Ureter (tissue), 1 donor: ENCODE data around the gene PATJ. TPM values are rescaled to one million over a fixed set of nuclear protein-coding genes. Genes with fewer than 3 reads are reported as not detected.
A peak's percentile ranks its signal among the peaks of the same experiment; 100 is the strongest.
"Not testable (repeated sequence)": the region's sequence is repeated elsewhere in the genome, so short reads cannot be mapped to it uniquely, and the experiment has no call there.

Experiments
- DNase-seq: peaks from one replicate; pipeline ENCODE4 v3.0.0-alpha.2; 2020; ENCODE audit warnings: low spot score
- total RNA-seq: library from RNA; stranded (reverse); gene quantifications from one replicate; pipeline ENCODE4 v1.2.4, GENCODE V29; 2023
- donor health status: DM: yes; HTN: yes; CAD: no.

The PATJ gene
- total RNA-seq, 1 donor from 2014 or later, result 121 TPM

GRCh38 chr1:61828805-61829204, 86.5 kb downstream of the PATJ start:
- DNase-seq, result no peak

DNA sequence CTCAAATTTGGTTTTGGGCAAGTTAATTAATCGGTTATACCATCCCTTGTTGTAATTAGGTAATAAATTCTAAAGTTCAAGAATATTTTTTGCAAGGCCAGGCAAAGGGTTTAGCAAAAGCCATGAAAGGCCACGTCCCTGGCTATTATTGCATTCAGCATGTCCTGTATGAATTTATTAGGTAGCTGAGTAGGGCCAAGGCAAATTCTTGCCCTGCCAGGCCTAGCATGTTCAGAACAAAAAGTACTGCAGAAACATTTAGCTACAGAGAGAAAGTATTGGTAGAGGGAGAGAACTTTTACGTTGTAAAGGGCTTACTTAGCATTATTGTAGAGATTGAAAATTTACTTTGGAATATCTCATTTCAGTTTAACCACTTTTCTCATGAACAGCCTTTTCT, 94.4 kb downstream of the PATJ start:
- peak; percentile 45 for DNase-seq

DNA sequence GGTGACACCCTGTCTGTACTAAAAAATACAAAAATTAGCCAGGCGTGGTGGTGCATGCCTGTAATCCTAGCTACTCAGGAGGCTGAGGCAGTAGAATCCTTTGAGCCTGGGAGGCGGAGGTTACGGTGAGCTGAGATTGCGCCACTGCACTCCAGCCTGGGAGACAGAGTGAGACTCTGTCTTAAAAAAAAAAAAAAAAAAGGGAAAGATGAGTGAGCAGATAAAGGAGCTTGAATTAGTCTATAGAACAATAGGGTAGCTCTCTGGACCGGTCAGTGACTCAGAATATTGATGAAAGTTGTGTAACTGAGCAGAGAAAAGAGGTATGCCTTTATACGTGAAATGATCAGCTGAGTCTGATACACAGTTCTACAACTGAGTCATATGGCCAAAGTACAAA, 95.3 kb downstream of the PATJ start:
- not testable (repeated sequence) for DNase-seq

GRCh38 chr1:61839679-61840078, 97.4 kb downstream of the PATJ start:
- DNase-seq, result no peak

GRCh38 chr1:61842036-61842435, 99.8 kb downstream of the PATJ start:
- DNase-seq, result no peak

GRCh38 chr1:61842863-61843514, 100.7 kb downstream of the PATJ start:
- no peak for DNase-seq

- no peak for DNase-seq
These were observed 101.7 kb downstream of the PATJ start for GRCh38 chr1:61844006-61844405.

GRCh38 chr1:61844664-61845063, 102.4 kb downstream of the PATJ start:
- DNase-seq, result not testable (repeated sequence)

GRCh38 chr1:61851235-61851634, 109.0 kb downstream of the PATJ start:
- no peak for DNase-seq

DNA sequence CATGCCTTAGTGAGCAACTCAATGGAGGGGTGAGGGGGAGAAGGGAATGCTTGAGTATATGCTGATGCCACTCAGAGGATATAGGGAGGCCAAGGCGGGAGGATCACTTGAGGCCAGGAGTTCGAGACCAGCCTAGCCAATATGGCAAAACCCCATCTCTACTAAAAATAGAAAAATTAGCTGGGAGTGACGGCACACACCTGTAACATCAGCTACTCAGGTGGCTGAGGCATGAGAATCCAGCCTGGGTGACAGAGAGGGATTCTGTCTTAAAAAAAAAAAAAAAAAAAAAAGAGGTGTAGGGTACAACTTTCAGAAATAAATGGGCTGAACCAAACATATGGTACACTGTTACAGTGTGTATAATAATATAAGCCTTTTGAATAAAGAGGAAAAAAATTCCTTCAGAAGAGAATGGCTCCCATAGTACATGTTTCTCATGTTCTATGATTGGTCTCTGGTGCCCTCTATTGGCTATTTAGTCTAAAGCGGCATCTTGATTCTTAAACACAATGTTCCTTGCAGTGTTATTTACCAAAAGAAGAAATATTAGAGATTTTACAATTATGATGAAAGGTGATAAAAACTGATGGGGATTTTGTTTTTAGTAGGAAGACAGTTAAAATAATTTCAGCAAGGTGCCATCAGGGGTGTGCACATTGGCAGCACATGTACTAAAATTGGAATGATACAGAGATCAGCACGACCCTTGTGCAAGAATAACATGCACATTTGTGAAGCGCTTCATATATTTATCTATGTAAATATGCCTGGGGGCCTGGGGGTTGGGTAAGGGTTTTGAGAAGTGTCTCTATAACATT, 109.8 kb downstream of the PATJ start:
- no peak for DNase-seq

- no peak for DNase-seq
These were observed 110.4 kb downstream of the PATJ start for GRCh38 chr1:61852670-61853015.

DNA sequence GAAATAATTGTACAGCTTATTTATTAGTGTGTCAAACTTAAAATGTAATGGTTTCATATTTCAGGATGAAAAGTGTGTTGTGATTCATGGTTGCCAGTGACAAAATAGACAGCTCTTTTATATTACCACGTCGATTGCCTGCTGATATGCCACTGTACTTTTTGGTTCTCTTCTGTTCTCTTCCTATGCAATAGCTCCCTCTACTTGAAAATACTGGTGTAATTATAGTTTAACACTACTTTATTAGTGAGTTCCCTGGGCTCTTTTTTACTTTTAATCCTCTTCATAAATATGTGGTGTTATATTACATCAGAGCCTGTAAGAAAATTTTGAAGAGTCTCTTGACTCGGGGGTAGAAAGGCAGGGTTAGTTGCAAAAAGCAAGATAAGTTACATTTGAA, 111.3 kb downstream of the PATJ start:
- DNase-seq, result no peak

GRCh38 chr1:61864489-61864888, 122.2 kb downstream of the PATJ start:
- no peak for DNase-seq

DNA sequence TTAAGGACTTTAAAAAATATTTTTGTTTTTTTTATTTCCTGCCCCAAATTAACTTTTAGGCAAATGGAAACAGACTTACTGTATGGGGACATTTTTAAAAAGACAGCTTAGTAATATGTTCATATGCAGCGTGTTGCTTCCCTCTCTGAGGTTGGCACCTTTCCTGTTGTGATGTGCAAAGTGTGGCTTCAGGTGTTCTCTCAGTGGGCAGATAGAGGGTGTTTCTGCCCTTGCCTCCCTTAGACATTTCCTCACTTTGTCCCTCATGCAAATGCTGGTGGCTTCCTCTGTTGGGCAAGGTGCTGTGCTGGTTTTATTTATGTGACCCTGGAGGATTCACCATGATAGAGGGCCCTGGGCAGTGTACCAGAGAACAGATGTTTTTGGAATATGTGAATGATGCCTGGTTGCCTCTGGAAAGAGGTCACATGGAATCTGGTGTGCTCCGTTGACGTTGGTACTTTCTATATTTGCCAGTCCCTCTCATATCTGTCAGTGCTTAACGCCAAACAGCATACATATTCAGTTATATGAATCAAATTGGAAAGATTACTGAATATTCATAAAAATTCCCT, 123.5 kb downstream of the PATJ start:
- no peak for DNase-seq

- no peak for DNase-seq
These were observed 127.4 kb downstream of the PATJ start for GRCh38 chr1:61869691-61870109.

- DNase-seq, result no peak
These were observed 129.9 kb downstream of the PATJ start for GRCh38 chr1:61872206-61872605.

DNA sequence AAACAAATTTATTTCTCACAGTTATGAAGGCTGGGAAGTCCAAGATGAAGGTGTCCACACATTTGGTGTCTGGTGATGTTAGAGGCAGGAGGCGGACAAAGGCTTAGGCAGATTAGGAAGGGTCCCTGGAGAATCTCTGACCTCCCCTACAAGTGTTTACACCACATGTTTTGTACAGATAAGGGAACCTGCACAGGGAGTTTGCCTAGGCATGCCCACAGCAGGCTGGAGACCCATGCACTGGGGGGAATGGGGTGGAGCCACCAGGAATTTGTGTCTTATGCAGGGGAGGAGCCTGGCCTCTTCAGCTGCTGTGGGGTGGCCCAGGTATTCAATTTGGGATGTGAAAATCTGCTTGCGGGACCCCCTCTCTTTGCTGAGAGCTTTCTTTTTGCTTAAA, 131.3 kb downstream of the PATJ start:
- no peak for DNase-seq

DNA sequence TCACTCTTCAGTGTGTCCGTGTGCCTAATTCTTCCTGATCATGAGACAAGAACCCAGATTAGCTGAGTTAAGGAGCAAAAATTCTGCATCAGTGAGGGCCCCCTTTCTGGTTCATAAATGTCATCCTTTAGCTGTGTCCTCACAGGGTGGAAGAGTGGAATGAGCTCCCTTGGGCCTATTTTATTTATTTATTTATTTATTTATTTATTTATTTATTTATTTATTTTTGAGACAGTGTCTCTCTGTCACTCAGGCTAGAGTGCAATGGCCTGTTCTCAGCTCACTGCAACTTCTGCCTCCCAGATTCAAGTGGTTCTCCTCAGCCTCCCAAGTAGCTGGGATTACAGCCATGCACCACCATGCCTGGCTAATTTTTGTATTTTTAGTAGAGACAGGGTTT, 131.7 kb downstream of the PATJ start:
- no peak for DNase-seq

DNA sequence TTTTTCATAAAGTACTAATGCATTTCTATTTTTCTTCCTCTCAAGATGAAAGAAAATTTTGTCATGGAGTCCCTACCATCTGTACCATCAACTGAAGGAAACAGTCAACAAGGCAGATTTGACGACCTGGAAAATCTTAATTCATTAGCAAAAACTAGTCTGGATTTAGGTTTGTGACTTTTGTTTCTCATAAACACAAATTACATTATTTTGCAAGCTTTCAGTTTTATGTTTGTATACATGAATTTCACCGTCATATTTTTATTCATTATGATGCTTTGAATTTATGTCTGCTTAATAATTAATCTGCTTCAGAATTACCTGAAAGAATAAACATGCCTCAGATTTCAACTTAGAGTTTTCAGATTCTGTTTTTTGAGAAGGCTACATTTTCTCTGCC, 132.9 kb downstream of the PATJ start:
- no peak for DNase-seq

DNA sequence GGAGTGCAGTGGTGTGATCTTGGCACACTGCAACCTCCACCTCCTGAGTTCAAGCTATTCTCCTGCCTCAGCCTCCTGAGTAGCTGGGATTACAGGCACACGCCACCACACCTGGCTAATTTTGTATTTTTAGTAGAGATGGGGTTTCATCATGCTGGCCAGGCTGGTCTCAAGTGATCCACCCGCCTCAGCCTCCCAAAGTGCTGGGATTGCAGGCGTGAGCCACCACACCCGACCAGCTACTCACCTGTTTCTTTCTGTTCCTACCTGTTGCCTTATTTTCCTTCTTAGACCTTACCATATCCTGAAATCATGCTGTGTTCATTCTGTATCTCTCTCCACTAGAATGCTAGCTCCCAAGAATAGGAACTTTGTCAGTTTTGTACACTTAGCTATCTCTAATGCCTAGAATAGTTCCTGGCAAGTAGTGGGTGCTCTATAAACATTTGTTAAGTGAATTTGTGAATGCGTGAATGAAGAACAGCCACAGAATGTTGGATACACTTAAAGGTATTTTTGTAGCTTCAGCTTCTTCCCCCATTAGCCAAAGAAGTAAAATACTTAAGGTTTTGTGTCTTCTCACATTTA, 137.7 kb downstream of the PATJ start:
- DNase-seq, result not testable (repeated sequence)

DNA sequence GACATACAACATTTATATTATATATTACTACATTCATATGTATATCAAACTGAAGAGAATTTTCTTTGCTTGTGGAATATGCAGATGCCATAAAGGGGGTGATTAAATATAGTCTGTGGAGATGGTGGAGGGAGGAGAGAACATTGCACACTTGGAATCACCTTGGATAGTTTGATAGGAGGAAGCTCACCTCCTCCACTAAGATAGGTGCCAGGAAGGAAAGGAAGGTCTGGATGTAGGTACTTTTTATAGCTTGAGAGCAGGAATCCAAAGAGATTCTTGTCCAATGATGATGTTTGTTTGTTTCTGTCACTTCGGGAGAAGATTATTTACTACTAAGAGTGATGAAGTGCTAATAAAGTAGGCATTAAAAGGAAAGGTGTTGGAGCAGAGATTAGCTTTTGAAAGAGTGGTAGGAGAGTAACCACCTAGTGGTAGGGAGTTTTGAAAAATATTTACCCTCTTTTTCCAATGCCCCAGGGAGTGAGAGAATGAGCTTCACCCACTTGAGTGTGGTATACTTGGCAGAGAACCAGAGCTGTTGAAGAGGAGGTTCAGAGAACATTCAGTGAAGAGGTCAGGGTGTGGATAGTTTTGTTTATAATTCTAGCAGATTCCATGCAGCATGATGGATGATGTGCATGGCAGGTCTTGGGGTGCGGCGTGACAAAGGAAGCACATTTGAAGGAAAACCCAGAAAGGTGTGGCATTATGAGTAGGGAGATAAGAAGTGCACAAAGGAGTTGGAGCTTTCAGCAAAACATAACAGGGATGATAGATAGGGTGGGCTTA, 145.0 kb downstream of the PATJ start:
- no peak for DNase-seq
